ENCODE results near the gene NTN3.

NTN3 gene

GRCh38 chr16:2496223-2497115, 25.4 kb downstream of the NTN3 start:
- Histone ChIP-seq H3K36me3 (replicated peaks; ENCODE audit: insufficient read depth, low read length) (no peaks in the 10 kb centered on the region), H3K4me2 (ENCODE audit: low read depth, low read length) (no peak overlapping the region), H3K9ac (ENCODE audit: low read length) (no peak overlapping the region), H3K27me3 (replicated peaks; ENCODE audit: insufficient read depth, low read length) (no peaks in the 10 kb centered on the region), H3K27ac (ENCODE audit: low read length) (no peak overlapping the region), H3K9me2 (replicated peaks; ENCODE audit: insufficient read depth, low read length) (no peaks in the 10 kb centered on the region), H3K4me1 (ENCODE audit: low read length) (0 out of 2 replicates have a peak, but pooled peaks cover 2% of the 10 kb centered on the region), H3K4me3 (ENCODE audit: low read length) (no peak overlapping the region), H3F3A (ENCODE audit: insufficient read depth, low read length) (no peaks in the 10 kb centered on the region), H2AFZ (ENCODE audit: low read length) (no peak overlapping the region), H4K20me1 (ENCODE audit: insufficient read depth, low read length) (no peaks in the 10 kb centered on the region), H3K79me2 (ENCODE audit: low read length) (no peaks in the 10 kb centered on the region), H3K9me3 (replicated peaks; ENCODE audit: insufficient read depth, low read length) (no peaks in the 10 kb centered on the region)
- no peak for DNase-seq
- TF ChIP-seq EZH2phosphoT487 (IDR thresholded peaks at IDR 0.05; ENCODE audit: low read length) (no peak), CTCF (IDR thresholded peaks at IDR 0.05; ENCODE audit: low read length) (no peak), EZH2 (optimal IDR thresholded peaks at IDR 0.05; ENCODE audit: low read depth, low read length) (no peak)

GRCh38 chr16:2497116-2497630, 26.1 kb downstream of the NTN3 start:
- DNase-seq: no peak

GRCh38 chr16:2497695-2498484, 26.8 kb downstream of the NTN3 start:
- H3K27me3 ChIP-seq (replicated peaks; ENCODE audit: insufficient read depth, low read length): no peaks in the 10 kb centered on the region
- no peaks in the 10 kb centered on the region for H4K20me1 ChIP-seq (ENCODE audit: insufficient read depth, low read length)
- H3K9me2 ChIP-seq (replicated peaks; ENCODE audit: insufficient read depth, low read length): no peaks in the 10 kb centered on the region
- no peak for DNase-seq
- H3K9ac ChIP-seq (ENCODE audit: low read length): no peak overlapping the region
- TF ChIP-seq EZH2 (optimal IDR thresholded peaks at IDR 0.05; ENCODE audit: low read depth, low read length) (no peak), CTCF (IDR thresholded peaks at IDR 0.05; ENCODE audit: low read length) (no peak), EZH2phosphoT487 (IDR thresholded peaks at IDR 0.05; ENCODE audit: low read length) (no peak)
- H2AFZ ChIP-seq (ENCODE audit: low read length): no peak overlapping the region
- no peak overlapping the region for H3K27ac ChIP-seq (ENCODE audit: low read length)
- H3K4me2 ChIP-seq (ENCODE audit: low read depth, low read length): no peak overlapping the region
- no peaks in the 10 kb centered on the region for H3F3A ChIP-seq (ENCODE audit: insufficient read depth, low read length)
- no peak overlapping the region for H3K4me3 ChIP-seq (ENCODE audit: low read length)
- 0 out of 2 replicates have a peak, but pooled peaks cover 2% of the 10 kb centered on the region for H3K4me1 ChIP-seq (ENCODE audit: low read length)
- H3K36me3 ChIP-seq (replicated peaks; ENCODE audit: insufficient read depth, low read length): no peaks in the 10 kb centered on the region
- H3K79me2 ChIP-seq (ENCODE audit: low read length): no peaks in the 10 kb centered on the region
- H3K9me3 ChIP-seq (replicated peaks; ENCODE audit: insufficient read depth, low read length): no peaks in the 10 kb centered on the region

More at GRCh38 chr16:2497116-2497630, 26.1 kb downstream of the NTN3 start:
- Histone ChIP-seq H4K20me1 (ENCODE audit: insufficient read depth, low read length) (no peaks in the 10 kb centered on the region), H3K9ac (ENCODE audit: low read length) (no peak overlapping the region), H3K79me2 (ENCODE audit: low read length) (no peaks in the 10 kb centered on the region), H3K9me2 (replicated peaks; ENCODE audit: insufficient read depth, low read length) (no peaks in the 10 kb centered on the region), H3K9me3 (replicated peaks; ENCODE audit: insufficient read depth, low read length) (no peaks in the 10 kb centered on the region), H3K4me1 (ENCODE audit: low read length) (0 out of 2 replicates have a peak, but pooled peaks cover 2% of the 10 kb centered on the region), H3K27ac (ENCODE audit: low read length) (no peak overlapping the region), H2AFZ (ENCODE audit: low read length) (no peak overlapping the region), H3K27me3 (replicated peaks; ENCODE audit: insufficient read depth, low read length) (no peaks in the 10 kb centered on the region), H3K4me2 (ENCODE audit: low read depth, low read length) (no peak overlapping the region), H3K4me3 (ENCODE audit: low read length) (no peak overlapping the region), H3F3A (ENCODE audit: insufficient read depth, low read length) (no peaks in the 10 kb centered on the region), H3K36me3 (replicated peaks; ENCODE audit: insufficient read depth, low read length) (no peaks in the 10 kb centered on the region)
- TF ChIP-seq EZH2 (optimal IDR thresholded peaks at IDR 0.05; ENCODE audit: low read depth, low read length) (no peak), EZH2phosphoT487 (IDR thresholded peaks at IDR 0.05; ENCODE audit: low read length) (no peak), CTCF (IDR thresholded peaks at IDR 0.05; ENCODE audit: low read length) (no peak)

Measured in MM.1S (cell line).